ENCODE results near the gene KCNA1. TPM values are rescaled to one million over a fixed set of nuclear protein-coding genes. Genes with fewer than 3 reads are reported as not detected.

KCNA1 gene
- total RNA-seq, 2 experiments from 2014 or later, result not detected

DNA sequence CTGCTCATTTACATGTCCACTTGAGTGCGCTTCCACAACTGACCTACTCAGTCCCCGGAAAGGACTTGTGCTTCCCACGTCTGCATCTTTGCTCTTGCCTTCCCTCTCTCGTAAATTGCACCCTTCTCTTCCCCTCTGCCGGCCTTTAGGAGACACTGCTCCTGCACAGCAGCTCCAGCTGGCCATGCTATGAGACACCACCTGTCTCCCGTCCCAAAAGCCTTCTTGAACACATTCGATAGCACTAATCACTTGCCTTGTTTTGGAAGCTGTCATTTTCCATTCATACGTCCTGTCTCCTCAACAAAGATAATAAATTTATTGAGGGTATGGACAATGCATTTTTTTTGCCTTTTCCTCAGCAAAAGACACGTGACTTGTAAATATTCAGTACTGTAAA, 15.7 kb upstream of the KCNA1 start:
- H3K9me3 Mint-ChIP-seq, result no peaks in the 10 kb centered on the region
- H3K27ac Mint-ChIP-seq, result no peak overlapping the region
- H3K27me3 Mint-ChIP-seq, result peaks cover 24% of the 10 kb centered on the region
- no peaks in the 10 kb centered on the region for H3K36me3 Mint-ChIP-seq (ENCODE audit: low read depth)
- DNase-seq (no peak), ATAC-seq (no peak)
- H3K4me1 Mint-ChIP-seq (ENCODE audit: low read depth), result no peaks in the 10 kb centered on the region
- TF ChIP-seq, protein P1, sequence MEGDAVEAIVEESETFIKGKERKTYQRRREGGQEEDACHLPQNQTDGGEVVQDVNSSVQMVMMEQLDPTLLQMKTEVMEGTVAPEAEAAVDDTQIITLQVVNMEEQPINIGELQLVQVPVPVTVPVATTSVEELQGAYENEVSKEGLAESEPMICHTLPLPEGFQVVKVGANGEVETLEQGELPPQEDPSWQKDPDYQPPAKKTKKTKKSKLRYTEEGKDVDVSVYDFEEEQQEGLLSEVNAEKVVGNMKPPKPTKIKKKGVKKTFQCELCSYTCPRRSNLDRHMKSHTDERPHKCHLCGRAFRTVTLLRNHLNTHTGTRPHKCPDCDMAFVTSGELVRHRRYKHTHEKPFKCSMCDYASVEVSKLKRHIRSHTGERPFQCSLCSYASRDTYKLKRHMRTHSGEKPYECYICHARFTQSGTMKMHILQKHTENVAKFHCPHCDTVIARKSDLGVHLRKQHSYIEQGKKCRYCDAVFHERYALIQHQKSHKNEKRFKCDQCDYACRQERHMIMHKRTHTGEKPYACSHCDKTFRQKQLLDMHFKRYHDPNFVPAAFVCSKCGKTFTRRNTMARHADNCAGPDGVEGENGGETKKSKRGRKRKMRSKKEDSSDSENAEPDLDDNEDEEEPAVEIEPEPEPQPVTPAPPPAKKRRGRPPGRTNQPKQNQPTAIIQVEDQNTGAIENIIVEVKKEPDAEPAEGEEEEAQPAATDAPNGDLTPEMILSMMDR (IDR thresholded peaks at IDR 0.05), result no peak
- intact Hi-C loops (cut with micrococcal nuclease), result no loop called here
- H3K4me3 Mint-ChIP-seq, result no peak overlapping the region
- CTCF ChIA-PET, result no interaction called here
- POLR2A ChIA-PET, result no interaction called here

DNA sequence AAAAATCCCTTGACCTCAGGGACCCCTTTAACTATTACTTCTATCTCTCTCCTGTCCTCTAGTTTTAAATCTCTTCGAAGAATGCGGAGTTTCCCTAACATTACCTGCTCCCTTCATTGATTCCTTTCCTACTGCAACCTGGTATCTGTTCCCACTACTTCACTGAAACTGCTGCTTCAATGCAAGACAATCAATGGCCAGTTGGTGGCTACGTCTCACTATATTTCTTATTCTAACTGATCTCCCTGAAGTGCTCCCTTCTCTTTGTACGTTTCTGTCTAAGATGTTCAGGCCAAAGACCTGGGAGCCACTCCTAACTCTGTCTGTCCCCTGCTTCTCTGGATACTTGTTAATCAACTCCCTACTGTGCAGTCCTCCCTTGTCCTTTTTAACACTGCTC, 10.3 kb upstream of the KCNA1 start:
- H3K27me3 Mint-ChIP-seq, result peaks cover 23% of the 10 kb centered on the region
- H3K4me3 Mint-ChIP-seq, result no peak overlapping the region
- intact Hi-C loops (cut with micrococcal nuclease), result no loop called here
- TF ChIP-seq, protein P1 (IDR thresholded peaks at IDR 0.05), result no peak
- CTCF ChIA-PET, result no interaction called here
- no peaks in the 10 kb centered on the region for H3K9me3 Mint-ChIP-seq
- POLR2A ChIA-PET, result no interaction called here
- H3K36me3 Mint-ChIP-seq (ENCODE audit: low read depth), result no peaks in the 10 kb centered on the region
- no peaks in the 10 kb centered on the region for H3K4me1 Mint-ChIP-seq (ENCODE audit: low read depth)
- DNase-seq (no peak), ATAC-seq (no peak)
- no peak overlapping the region for H3K27ac Mint-ChIP-seq

DNA sequence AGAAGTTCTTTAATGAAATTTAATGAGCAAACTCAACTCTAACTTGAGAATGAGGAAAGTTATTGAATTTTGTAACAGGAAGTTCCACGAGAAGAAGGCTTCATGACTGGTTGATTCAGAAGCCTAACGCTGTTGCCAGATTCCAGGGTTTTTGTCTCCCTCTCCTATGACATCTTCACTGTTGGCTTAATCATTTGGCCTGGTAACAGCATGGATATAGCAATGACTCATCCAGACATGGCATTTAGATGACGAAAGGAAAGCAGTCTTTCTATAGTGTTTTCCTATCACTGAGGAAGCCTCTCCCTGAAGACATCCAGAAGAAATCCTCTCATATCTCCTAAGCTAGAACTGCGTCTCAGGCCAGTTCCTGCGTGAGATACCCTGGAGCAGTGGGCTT, 9.4 kb upstream of the KCNA1 start:
- Mint-ChIP-seq H3K36me3 (ENCODE audit: low read depth) (no peaks in the 10 kb centered on the region), H3K9me3 (no peaks in the 10 kb centered on the region), H3K27ac (no peak overlapping the region), H3K4me1 (ENCODE audit: low read depth) (no peaks in the 10 kb centered on the region), H3K4me3 (no peak overlapping the region), H3K27me3 (peaks cover 23% of the 10 kb centered on the region)
- DNase-seq (no peak), ATAC-seq (no peak)
- ChIA-PET CTCF (no interaction called here), POLR2A (no interaction called here)
- TF ChIP-seq, protein P1 (IDR thresholded peaks at IDR 0.05), result no peak
- intact Hi-C loops (cut with micrococcal nuclease), result no loop called here

DNA sequence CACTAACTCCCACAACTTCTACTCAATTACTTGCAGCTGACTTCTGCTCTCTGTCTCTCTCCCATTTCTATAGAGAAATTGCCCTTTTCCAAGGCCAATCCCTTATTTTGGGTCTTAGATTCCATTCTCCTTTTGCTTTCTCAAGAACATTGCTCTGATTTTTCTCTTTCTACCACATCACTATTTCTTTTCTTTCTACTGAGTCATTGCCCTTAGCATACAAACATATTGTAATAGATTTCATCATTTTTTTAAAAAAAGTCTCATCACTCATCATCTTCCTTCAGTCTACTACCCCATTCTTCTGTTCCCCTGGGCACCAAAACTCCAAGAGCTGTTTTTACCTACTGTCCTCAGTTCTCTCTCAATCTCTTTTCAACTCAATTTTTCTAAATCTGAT, 4.4 kb upstream of the KCNA1 start:
- Mint-ChIP-seq H3K9me3 (no peaks in the 10 kb centered on the region), H3K4me1 (ENCODE audit: low read depth) (peaks cover 13% of the 10 kb centered on the region), H3K36me3 (ENCODE audit: low read depth) (no peaks in the 10 kb centered on the region), H3K27me3 (peaks cover 33% of the 10 kb centered on the region), H3K27ac (no peak overlapping the region), H3K4me3 (no peak overlapping the region)
- TF ChIP-seq, protein P1 (IDR thresholded peaks at IDR 0.05), result no peak
- ATAC-seq (no peak), DNase-seq (no peak)
- intact Hi-C loops (cut with micrococcal nuclease), result no loop called here
- ChIA-PET CTCF (interaction anchor here (1.6 kb wide), 1 partner anchor 10 kb away, joined by 3 read pairs; no protein-coding TSS in a partner anchor), POLR2A (no interaction called here)

DNA sequence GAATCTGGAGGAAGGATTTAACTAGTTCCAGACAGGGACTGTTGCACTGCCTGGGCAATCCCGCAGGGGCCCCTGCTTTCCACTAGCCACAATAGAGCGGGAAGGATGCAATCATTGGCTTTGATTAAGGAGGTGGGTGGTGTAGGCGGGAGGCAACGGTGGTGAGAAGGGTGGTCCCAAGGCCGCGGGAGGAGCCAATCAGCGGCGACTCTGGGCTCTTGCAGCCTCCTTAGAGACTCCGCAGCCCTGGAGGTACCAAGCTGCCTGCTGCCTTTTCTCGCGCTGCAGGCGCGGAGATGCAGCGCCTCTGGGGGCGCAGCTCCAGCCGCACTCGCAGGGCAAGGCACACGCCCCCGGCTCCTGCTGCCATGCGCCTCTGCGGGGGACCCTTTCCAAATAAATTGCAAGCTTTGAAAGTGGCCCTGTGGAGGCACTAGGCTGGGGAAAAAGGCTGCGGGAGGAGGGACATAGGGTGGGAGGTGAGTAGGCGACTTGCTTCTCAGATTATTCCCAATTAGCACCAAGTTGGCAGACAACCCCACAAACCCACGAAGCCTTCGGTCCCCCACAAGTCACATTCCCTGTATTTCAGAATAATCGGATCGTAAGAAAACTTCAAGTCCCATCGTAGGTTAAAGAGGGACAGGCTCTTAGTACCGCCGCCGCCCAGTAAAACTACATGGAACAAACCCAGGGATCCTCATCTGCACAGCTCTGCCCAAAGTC, 858 bp upstream of the KCNA1 start:
- TF ChIP-seq, protein P1 (IDR thresholded peaks at IDR 0.05), result peak; percentile 25
- no peaks in the 10 kb centered on the region for H3K9me3 Mint-ChIP-seq
- DNase-seq, result peak; percentile 39
- peaks cover 43% of the 10 kb centered on the region for H3K27me3 Mint-ChIP-seq
- H3K36me3 Mint-ChIP-seq (ENCODE audit: low read depth), result peaks cover 2% of the 10 kb centered on the region
- H3K27ac Mint-ChIP-seq, result no peak overlapping the region
- ChIA-PET POLR2A (no interaction called here), CTCF (interaction anchor here (1.0 to 5.4 kb wide), 4 partner anchors 17 to 176 kb away, joined by 3 to 40 read pairs (median 4); no protein-coding TSS in a partner anchor)
- peak; percentile 65 for ATAC-seq
- H3K4me3 Mint-ChIP-seq, result peak overlapping the region; percentile 37
- peaks cover 16% of the 10 kb centered on the region for H3K4me1 Mint-ChIP-seq (ENCODE audit: low read depth)
- intact Hi-C loops (cut with micrococcal nuclease), result no loop called here
